WTC11 (cell line): Measurements from ENCODE around the gene KERA. TPM values are rescaled to one million over a fixed set of nuclear protein-coding genes. Genes with fewer than 3 reads are reported as not detected.

Experiments
- ATAC-seq: fragments of 200-7000 bp; cut with Tn5 transposase; 2 replicates; pipeline ENCODE4 v1.10.0; 2021; ENCODE audit warnings: mild to moderate bottlenecking, moderate library complexity
- CTCF ChIA-PET: fragments of 300-600 bp; sonication (Branson Sonifier 250); formaldehyde crosslinking; loops from one replicate; lab custom pipeline; 2021; ENCODE audit warnings: antibody characterized with exemption; lab: Charles Lee
- POLR2A ChIA-PET: fragments of 350-600 bp; sonication (Branson Sonifier 250); formaldehyde crosslinking; loops from one replicate; lab custom pipeline; 2021; ENCODE audit warnings: antibody characterized with exemption; lab: Charles Lee
- DNase-seq: peaks from one replicate; pipeline ENCODE4 v3.0.0; 2021; ENCODE audit warnings: low spot score
- H3K27ac Mint-ChIP-seq: 2 replicates; pipeline ENCODE4 v1.8.0; 2021; ENCODE audit warnings: mixed read lengths
- H3K27me3 Mint-ChIP-seq: 2 replicates; pipeline ENCODE4 v1.8.0; 2021; ENCODE audit warnings: low read depth, mild to moderate bottlenecking, moderate library complexity, mixed read lengths
- H3K36me3 Mint-ChIP-seq: 2 replicates; pipeline ENCODE4 v1.8.0; 2021; ENCODE audit warnings: mixed read lengths
- H3K4me1 Mint-ChIP-seq: 2 replicates; pipeline ENCODE4 v1.8.0; 2022; ENCODE audit warnings: mixed read lengths
- H3K4me3 Mint-ChIP-seq: 2 replicates; pipeline ENCODE4 v1.8.0; 2021; ENCODE audit warnings: mild to moderate bottlenecking, moderate library complexity, mixed read lengths
- H3K9me3 Mint-ChIP-seq: 2 replicates; pipeline ENCODE4 v1.8.0; 2021; ENCODE audit warnings: mixed read lengths
- AFF4 ChIP-seq: sonication (generic); formaldehyde crosslinking; IDR thresholded peaks from 2 replicates; pipeline ENCODE4 v1.8.1; 2023; ENCODE audit warnings: mild to moderate bottlenecking, missing genetic modification reagents, borderline replicate concordance
- ATF6 ChIP-seq: sonication (generic); formaldehyde crosslinking; IDR thresholded peaks from 2 replicates; pipeline ENCODE4 v1.8.1; 2023; ENCODE audit warnings: mild to moderate bottlenecking, missing genetic modification reagents
- CREB1 ChIP-seq: sonication (generic); formaldehyde crosslinking; IDR thresholded peaks from 2 replicates; pipeline ENCODE4 v1.8.0; 2023; ENCODE audit warnings: mild to moderate bottlenecking, missing genetic modification reagents
- CREM ChIP-seq: sonication (generic); formaldehyde crosslinking; IDR thresholded peaks from 2 replicates; pipeline ENCODE4 v1.8.1; 2022; ENCODE audit warnings: mild to moderate bottlenecking, missing genetic modification reagents, moderate library complexity
- ELF4 ChIP-seq: sonication (generic); formaldehyde crosslinking; IDR thresholded peaks from 2 replicates; pipeline ENCODE4 v1.8.1; 2022; ENCODE audit warnings: low read depth, mild to moderate bottlenecking, moderate library complexity, missing genetic modification reagents
- GABPB1 ChIP-seq: sonication (generic); formaldehyde crosslinking; IDR thresholded peaks from 2 replicates; pipeline ENCODE4 v1.8.1; 2023; ENCODE audit warnings: mild to moderate bottlenecking, missing genetic modification reagents
- GTF2I ChIP-seq: fragments of 250-450 bp; sonication (Bioruptor Pico); conservative IDR thresholded peaks from 2 replicates; pipeline ENCODE4 v1.4.0; 2021; ENCODE audit warnings: mild to moderate bottlenecking
- NFATC4 ChIP-seq: fragments of 250-450 bp; sonication (Bioruptor Pico); IDR thresholded peaks from 2 replicates; pipeline ENCODE4 v1.9.0; 2021; ENCODE audit warnings: mild to moderate bottlenecking
- NR2C2 ChIP-seq: sonication (generic); formaldehyde crosslinking; IDR thresholded peaks from 2 replicates; pipeline ENCODE4 v1.8.0; 2022; ENCODE audit warnings: mild to moderate bottlenecking, missing genetic modification reagents
- RORB ChIP-seq: fragments of 250-450 bp; sonication (Bioruptor Pico); IDR thresholded peaks from 2 replicates; pipeline ENCODE4 v1.9.0; 2021; ENCODE audit warnings: mild to moderate bottlenecking
- SP1 ChIP-seq: sonication (generic); formaldehyde crosslinking; conservative IDR thresholded peaks from 2 replicates; pipeline ENCODE4 v1.8.1; 2022; ENCODE audit warnings: missing genetic modification reagents
- TCF7 ChIP-seq: sonication (generic); formaldehyde crosslinking; IDR thresholded peaks from 2 replicates; pipeline ENCODE4 v1.8.0; 2022; ENCODE audit warnings: mild to moderate bottlenecking, low read depth, missing genetic modification reagents, moderate library complexity
- TP53 ChIP-seq: sonication (generic); formaldehyde crosslinking; IDR thresholded peaks from 2 replicates; pipeline ENCODE4 v1.8.1; 2023; ENCODE audit warnings: mild to moderate bottlenecking, missing genetic modification reagents
- ZNF138 ChIP-seq: sonication (generic); formaldehyde crosslinking; conservative IDR thresholded peaks from 2 replicates; pipeline ENCODE4 v1.8.1; 2022; ENCODE audit warnings: mild to moderate bottlenecking, moderate library complexity, missing genetic modification reagents
- ZNF423 ChIP-seq: fragments of 250-450 bp; sonication (Bioruptor Pico); IDR thresholded peaks from 2 replicates; pipeline ENCODE4 v2.1.2; 2022; ENCODE audit warnings: mild to moderate bottlenecking, moderate library complexity
- ZNF512 ChIP-seq: sonication (generic); formaldehyde crosslinking; IDR thresholded peaks from 2 replicates; pipeline ENCODE4 v1.8.1; 2022; ENCODE audit warnings: missing genetic modification reagents, borderline replicate concordance
- ZNF671 ChIP-seq: fragments of 250-450 bp; sonication (Bioruptor Pico); IDR thresholded peaks from 2 replicates; pipeline ENCODE4 v1.8.0; 2021; ENCODE audit warnings: mild to moderate bottlenecking
- ZSCAN18 ChIP-seq: fragments of 250-450 bp; sonication (Bioruptor Pico); IDR thresholded peaks from 2 replicates; pipeline ENCODE4 v2.1.2; 2022; ENCODE audit warnings: mild to moderate bottlenecking, moderate library complexity
- total RNA-seq: library from RNA; stranded (reverse); gene quantifications from 3 replicates; pipeline ENCODE4 v1.2.3, GENCODE V29; 2021
- TF ChIP-seq, protein P1 (sequence below): sonication (generic); formaldehyde crosslinking; IDR thresholded peaks from 2 replicates; pipeline ENCODE4 v1.8.0; 2023; ENCODE audit warnings: missing genetic modification reagents

The KERA gene
- total RNA-seq, 1 experiment from 2014 or later, result not detected

DNA sequence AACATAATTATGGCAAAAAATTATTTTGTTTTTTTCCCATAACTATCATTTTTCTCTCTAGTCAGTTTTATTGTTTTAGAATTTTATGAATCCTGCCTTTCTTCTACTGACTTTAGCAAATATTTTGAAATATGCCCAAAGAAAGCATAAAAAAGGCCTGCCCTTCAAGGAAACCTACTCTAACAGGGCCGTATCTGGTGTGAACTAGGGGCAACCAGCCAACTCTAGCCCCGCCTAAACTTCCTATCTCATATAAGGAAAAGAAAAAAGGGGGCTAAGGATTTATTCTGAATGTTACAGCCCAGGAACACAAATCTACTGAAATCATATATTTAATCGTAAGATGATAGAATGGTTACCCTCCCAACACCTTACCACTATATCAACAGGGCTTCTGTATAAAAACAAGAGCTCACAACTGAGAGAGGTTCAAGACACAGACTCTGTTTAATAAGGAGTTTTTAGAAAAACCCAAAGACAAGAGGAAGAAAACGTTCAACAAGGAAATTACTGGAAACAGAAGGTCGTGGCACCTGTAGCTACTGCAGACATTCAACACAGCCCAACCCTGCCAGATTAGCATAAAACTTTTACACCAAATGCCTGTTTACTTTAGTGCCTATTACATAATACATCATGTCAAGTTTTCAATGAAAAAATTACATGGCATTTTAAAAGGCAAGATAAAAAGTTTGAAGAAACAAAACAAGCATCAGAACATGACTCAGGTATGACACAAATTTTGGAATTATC, 40.1 kb downstream of the KERA start:
- ChIA-PET CTCF (interaction anchor here (0.6 kb wide), 1 partner anchor 64 kb away, joined by 3 read pairs; no protein-coding TSS in a partner anchor), POLR2A (no interaction called here)
- Mint-ChIP-seq H3K4me1 (no peaks in the 10 kb centered on the region), H3K27ac (no peak overlapping the region), H3K9me3 (peaks cover 9% of the 10 kb centered on the region), H3K27me3 (no peaks in the 10 kb centered on the region), H3K36me3 (no peaks in the 10 kb centered on the region), H3K4me3 (no peak overlapping the region)
- TF ChIP-seq ZSCAN18 (CRISPR knock-in tag) (no peak), ZNF138 (CRISPR knock-in tag) (no peak), TP53 (no peak), AFF4 (no peak), TCF7 (no peak), ATF6 (CRISPR knock-in tag) (no peak), SP1 (CRISPR knock-in tag) (no peak), GTF2I (no peak), NFATC4 (CRISPR knock-in tag) (no peak), ZNF423 (CRISPR knock-in tag) (no peak), CREB1 (CRISPR knock-in tag) (no peak), ZNF671 (no peak), GABPB1 (CRISPR knock-in tag) (no peak), RORB (CRISPR knock-in tag) (no peak), ELF4 (CRISPR knock-in tag) (no peak), CREM (no peak), NR2C2 (CRISPR knock-in tag) (no peak), ZNF512 (CRISPR knock-in tag) (no peak)
- TF ChIP-seq, protein P1, sequence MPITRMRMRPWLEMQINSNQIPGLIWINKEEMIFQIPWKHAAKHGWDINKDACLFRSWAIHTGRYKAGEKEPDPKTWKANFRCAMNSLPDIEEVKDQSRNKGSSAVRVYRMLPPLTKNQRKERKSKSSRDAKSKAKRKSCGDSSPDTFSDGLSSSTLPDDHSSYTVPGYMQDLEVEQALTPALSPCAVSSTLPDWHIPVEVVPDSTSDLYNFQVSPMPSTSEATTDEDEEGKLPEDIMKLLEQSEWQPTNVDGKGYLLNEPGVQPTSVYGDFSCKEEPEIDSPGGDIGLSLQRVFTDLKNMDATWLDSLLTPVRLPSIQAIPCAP (CRISPR knock-in tag), result no peak
- ATAC-seq (no peak), DNase-seq (no peak)
